HTR-8/SVneo (cell line): Measurements from ENCODE around the gene CHST15.

ENCODE experiments used
- DNase-seq: peaks from one replicate; pipeline ENCODE4 v3.0.0; 2011; ENCODE audit warnings: low spot score, mixed read lengths; ENCODE audit not compliant: insufficient read length
- FAIRE-seq: peaks from 2 replicates; lab custom pipeline; 2011; peaks lifted over from hg19 to GRCh38; lab: Jason Lieb, UNC

The CHST15 gene

GRCh38 chr10:124018886-124019525 is 74.4 kb downstream of the CHST15 start:
- no peak for DNase-seq
- FAIRE-seq = no peak

- FAIRE-seq (no peak), DNase-seq (no peak)
Observed at GRCh38 chr10:124017729-124018128, 75.7 kb downstream of the CHST15 start.

GRCh38 chr10:124016804-124017375 is 76.5 kb downstream of the CHST15 start:
- DNase-seq (no peak), FAIRE-seq (no peak)

GRCh38 chr10:124015991-124016390 is 77.4 kb downstream of the CHST15 start:
- FAIRE-seq (no peak), DNase-seq (no peak)

GRCh38 chr10:124014416-124015154 is 78.8 kb downstream of the CHST15 start:
- FAIRE-seq (no peak), DNase-seq (no peak)

GRCh38 chr10:124013916-124014315 is 79.5 kb downstream of the CHST15 start:
- FAIRE-seq (no peak), DNase-seq (no peak)

GRCh38 chr10:124012991-124013390 is 80.4 kb downstream of the CHST15 start:
- no peak for DNase-seq
- FAIRE-seq = no peak

GRCh38 chr10:124012583-124012982 is 80.8 kb downstream of the CHST15 start:
- FAIRE-seq (no peak), DNase-seq (no peak)

GRCh38 chr10:124012066-124012465 is 81.3 kb downstream of the CHST15 start:
- FAIRE-seq = no peak

GRCh38 chr10:124011464-124011863 is 81.9 kb downstream of the CHST15 start:
- FAIRE-seq = no peak
- no peak for DNase-seq

More at GRCh38 chr10:124012066-124012465, 81.3 kb downstream of the CHST15 start:
- no peak for DNase-seq

GRCh38 chr10:124010563-124011131 is 82.8 kb downstream of the CHST15 start:
- no peak for FAIRE-seq

GRCh38 chr10:124010024-124010423 is 83.4 kb downstream of the CHST15 start:
- no peak for FAIRE-seq
- no peak for DNase-seq

More at GRCh38 chr10:124010563-124011131, 82.8 kb downstream of the CHST15 start:
- DNase-seq = no peak

- FAIRE-seq (no peak), DNase-seq (no peak)
Observed at GRCh38 chr10:124009231-124010015, 84.0 kb downstream of the CHST15 start.

- FAIRE-seq (no peak), DNase-seq (no peak)
Observed at GRCh38 chr10:124008681-124009080, 84.7 kb downstream of the CHST15 start.

GRCh38 chr10:124008187-124008586 is 85.2 kb downstream of the CHST15 start:
- no peak for DNase-seq
- no peak for FAIRE-seq

- no peak for FAIRE-seq
- DNase-seq = no peak
Observed at GRCh38 chr10:124007773-124008145, 85.6 kb downstream of the CHST15 start.

GRCh38 chr10:124007102-124007772 is 86.2 kb downstream of the CHST15 start:
- no peak for FAIRE-seq
- no peak for DNase-seq

GRCh38 chr10:124006526-124006925 is 86.9 kb downstream of the CHST15 start:
- FAIRE-seq (no peak), DNase-seq (no peak)

- DNase-seq = no peak
- no peak for FAIRE-seq
Observed at GRCh38 chr10:124005991-124006392, 87.4 kb downstream of the CHST15 start.

- no peak for FAIRE-seq
- no peak for DNase-seq
Observed at GRCh38 chr10:124005091-124005490, 88.3 kb downstream of the CHST15 start.
